WTC11 (cell line): ENCODE measurements around the gene GGCT. TPM values are rescaled to one million over a fixed set of nuclear protein-coding genes. Genes with fewer than 3 reads are reported as not detected.

Experiments
- ATAC-seq: fragments of 200-7000 bp; cut with Tn5 transposase; 2 replicates; pipeline ENCODE4 v1.10.0; 2021; ENCODE audit warnings: mild to moderate bottlenecking, moderate library complexity
- CTCF ChIA-PET: fragments of 300-600 bp; sonication (Branson Sonifier 250); formaldehyde crosslinking; loops from one replicate; lab custom pipeline; 2021; ENCODE audit warnings: antibody characterized with exemption; lab: Charles Lee
- POLR2A ChIA-PET: fragments of 350-600 bp; sonication (Branson Sonifier 250); formaldehyde crosslinking; loops from one replicate; lab custom pipeline; 2021; ENCODE audit warnings: antibody characterized with exemption; lab: Charles Lee
- DNase-seq: peaks from one replicate; pipeline ENCODE4 v3.0.0; 2021; ENCODE audit warnings: low spot score
- H3K27ac Mint-ChIP-seq: 2 replicates; pipeline ENCODE4 v1.8.0; 2021; ENCODE audit warnings: mixed read lengths
- H3K27me3 Mint-ChIP-seq: 2 replicates; pipeline ENCODE4 v1.8.0; 2021; ENCODE audit warnings: low read depth, mild to moderate bottlenecking, moderate library complexity, mixed read lengths
- H3K36me3 Mint-ChIP-seq: 2 replicates; pipeline ENCODE4 v1.8.0; 2021; ENCODE audit warnings: mixed read lengths
- H3K4me1 Mint-ChIP-seq: 2 replicates; pipeline ENCODE4 v1.8.0; 2022; ENCODE audit warnings: mixed read lengths
- H3K4me3 Mint-ChIP-seq: 2 replicates; pipeline ENCODE4 v1.8.0; 2021; ENCODE audit warnings: mild to moderate bottlenecking, moderate library complexity, mixed read lengths
- H3K9me3 Mint-ChIP-seq: 2 replicates; pipeline ENCODE4 v1.8.0; 2021; ENCODE audit warnings: mixed read lengths
- ETV6 ChIP-seq: sonication (generic); formaldehyde crosslinking; IDR thresholded peaks from 2 replicates; pipeline ENCODE4 v1.8.1; 2022; ENCODE audit warnings: mild to moderate bottlenecking, missing genetic modification reagents
- FOXJ3 ChIP-seq: sonication (generic); formaldehyde crosslinking; IDR thresholded peaks from 2 replicates; pipeline ENCODE4 v1.9.0; 2021; ENCODE audit warnings: missing genetic modification reagents, mild to moderate bottlenecking, borderline replicate concordance
- GABPB1 ChIP-seq: sonication (generic); formaldehyde crosslinking; IDR thresholded peaks from 2 replicates; pipeline ENCODE4 v1.8.1; 2023; ENCODE audit warnings: mild to moderate bottlenecking, missing genetic modification reagents
- KAT7 ChIP-seq: sonication (generic); formaldehyde crosslinking; IDR thresholded peaks from 2 replicates; pipeline ENCODE4 v1.8.1; 2023; ENCODE audit warnings: missing genetic modification reagents, mild to moderate bottlenecking, borderline replicate concordance
- NR2C2 ChIP-seq: sonication (generic); formaldehyde crosslinking; IDR thresholded peaks from 2 replicates; pipeline ENCODE4 v1.8.0; 2022; ENCODE audit warnings: mild to moderate bottlenecking, missing genetic modification reagents
- SOX15 ChIP-seq: fragments of 250-450 bp; sonication (Bioruptor Pico); IDR thresholded peaks from 2 replicates; pipeline ENCODE4 v1.9.0; 2021; ENCODE audit warnings: mild to moderate bottlenecking
- ZNF232 ChIP-seq: sonication (generic); formaldehyde crosslinking; IDR thresholded peaks from 2 replicates; pipeline ENCODE4 v1.8.0; 2022; ENCODE audit warnings: mild to moderate bottlenecking, missing genetic modification reagents
- total RNA-seq: library from RNA; stranded (reverse); gene quantifications from 3 replicates; pipeline ENCODE4 v1.2.3, GENCODE V29; 2021
- TF ChIP-seq, protein P1 (sequence below): fragments of 250-450 bp; sonication (Bioruptor Pico); IDR thresholded peaks from 2 replicates; pipeline ENCODE4 v1.9.0; 2021; ENCODE audit warnings: moderate library complexity, mild to moderate bottlenecking, inconsistent platforms, borderline replicate concordance
- TF ChIP-seq, protein P2 (sequence below): sonication (generic); formaldehyde crosslinking; IDR thresholded peaks from 2 replicates; pipeline ENCODE4 v1.8.0; 2022; ENCODE audit warnings: missing genetic modification reagents
- TF ChIP-seq, protein P3 (sequence below): fragments of 200-600 bp; IDR thresholded peaks from 2 replicates; pipeline ENCODE4 v1.8.0; 2022; ENCODE audit warnings: antibody characterized with exemption
- TF ChIP-seq, protein P4 (sequence below): fragments of 250-450 bp; sonication (Bioruptor Pico); IDR thresholded peaks from 2 replicates; pipeline ENCODE4 v2.1.2; 2022; ENCODE audit warnings: mild to moderate bottlenecking, moderate library complexity
- TF ChIP-seq, protein P5 (sequence below): sonication (generic); formaldehyde crosslinking; IDR thresholded peaks from 2 replicates; pipeline ENCODE4 v1.8.1; 2022; ENCODE audit warnings: low read depth, missing genetic modification reagents, borderline replicate concordance
- TF ChIP-seq, protein P6 (sequence below): sonication (generic); formaldehyde crosslinking; IDR thresholded peaks from 2 replicates; pipeline ENCODE4 v1.8.1; 2023; ENCODE audit warnings: mild to moderate bottlenecking, missing genetic modification reagents, moderate library complexity
- TF ChIP-seq, protein P7 (sequence below): sonication (generic); formaldehyde crosslinking; IDR thresholded peaks from 2 replicates; pipeline ENCODE4 v1.8.1; 2023; ENCODE audit warnings: mild to moderate bottlenecking, missing genetic modification reagents
- TF ChIP-seq, protein P8 (sequence below): sonication (generic); formaldehyde crosslinking; conservative IDR thresholded peaks from 2 replicates; pipeline ENCODE4 v1.8.1; 2022; ENCODE audit warnings: mild to moderate bottlenecking, missing genetic modification reagents
- TF ChIP-seq, protein P9 (sequence below): sonication (generic); formaldehyde crosslinking; IDR thresholded peaks from 2 replicates; pipeline ENCODE4 v1.8.0; 2023; ENCODE audit warnings: missing genetic modification reagents
- TF ChIP-seq, protein P10 (sequence below): sonication (generic); formaldehyde crosslinking; IDR thresholded peaks from 2 replicates; pipeline ENCODE4 v1.8.0; 2022; ENCODE audit warnings: mild to moderate bottlenecking, missing genetic modification reagents

Gene GGCT
- total RNA-seq, 1 experiment from 2014 or later = 95.4 TPM

DNA sequence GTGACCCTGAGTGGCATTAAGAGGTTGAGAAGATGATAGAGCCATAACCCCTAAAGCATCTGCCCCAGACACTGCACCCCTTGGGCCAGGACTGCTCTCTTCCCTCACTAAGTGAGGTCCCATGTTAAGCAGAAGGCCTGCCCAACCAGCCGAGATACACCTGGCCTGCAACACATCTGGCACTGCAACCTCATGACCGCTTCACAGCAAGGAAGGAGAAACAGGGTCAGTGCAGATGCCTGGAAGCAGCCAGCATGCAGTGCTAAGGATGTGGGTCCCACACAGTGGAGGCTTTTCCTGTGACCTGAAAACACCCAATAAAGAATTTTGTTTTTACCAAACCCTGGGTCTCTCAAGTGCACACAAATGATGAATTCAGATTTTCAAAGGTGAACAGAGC is 33.4 kb downstream of the GGCT start (continued):
- TF ChIP-seq, protein P1, sequence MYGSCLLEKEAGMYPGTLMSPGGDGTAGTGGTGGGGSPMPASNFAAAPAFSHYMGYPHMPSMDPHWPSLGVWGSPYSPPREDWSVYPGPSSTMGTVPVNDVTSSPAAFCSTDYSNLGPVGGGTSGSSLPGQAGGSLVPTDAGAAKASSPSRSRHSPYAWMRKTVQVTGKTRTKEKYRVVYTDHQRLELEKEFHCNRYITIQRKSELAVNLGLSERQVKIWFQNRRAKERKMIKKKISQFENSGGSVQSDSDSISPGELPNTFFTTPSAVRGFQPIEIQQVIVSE = no peak
- TF ChIP-seq GABPB1 (CRISPR knock-in tag) (no peak), ZNF232 (CRISPR knock-in tag) (no peak)
- TF ChIP-seq, protein P2, sequence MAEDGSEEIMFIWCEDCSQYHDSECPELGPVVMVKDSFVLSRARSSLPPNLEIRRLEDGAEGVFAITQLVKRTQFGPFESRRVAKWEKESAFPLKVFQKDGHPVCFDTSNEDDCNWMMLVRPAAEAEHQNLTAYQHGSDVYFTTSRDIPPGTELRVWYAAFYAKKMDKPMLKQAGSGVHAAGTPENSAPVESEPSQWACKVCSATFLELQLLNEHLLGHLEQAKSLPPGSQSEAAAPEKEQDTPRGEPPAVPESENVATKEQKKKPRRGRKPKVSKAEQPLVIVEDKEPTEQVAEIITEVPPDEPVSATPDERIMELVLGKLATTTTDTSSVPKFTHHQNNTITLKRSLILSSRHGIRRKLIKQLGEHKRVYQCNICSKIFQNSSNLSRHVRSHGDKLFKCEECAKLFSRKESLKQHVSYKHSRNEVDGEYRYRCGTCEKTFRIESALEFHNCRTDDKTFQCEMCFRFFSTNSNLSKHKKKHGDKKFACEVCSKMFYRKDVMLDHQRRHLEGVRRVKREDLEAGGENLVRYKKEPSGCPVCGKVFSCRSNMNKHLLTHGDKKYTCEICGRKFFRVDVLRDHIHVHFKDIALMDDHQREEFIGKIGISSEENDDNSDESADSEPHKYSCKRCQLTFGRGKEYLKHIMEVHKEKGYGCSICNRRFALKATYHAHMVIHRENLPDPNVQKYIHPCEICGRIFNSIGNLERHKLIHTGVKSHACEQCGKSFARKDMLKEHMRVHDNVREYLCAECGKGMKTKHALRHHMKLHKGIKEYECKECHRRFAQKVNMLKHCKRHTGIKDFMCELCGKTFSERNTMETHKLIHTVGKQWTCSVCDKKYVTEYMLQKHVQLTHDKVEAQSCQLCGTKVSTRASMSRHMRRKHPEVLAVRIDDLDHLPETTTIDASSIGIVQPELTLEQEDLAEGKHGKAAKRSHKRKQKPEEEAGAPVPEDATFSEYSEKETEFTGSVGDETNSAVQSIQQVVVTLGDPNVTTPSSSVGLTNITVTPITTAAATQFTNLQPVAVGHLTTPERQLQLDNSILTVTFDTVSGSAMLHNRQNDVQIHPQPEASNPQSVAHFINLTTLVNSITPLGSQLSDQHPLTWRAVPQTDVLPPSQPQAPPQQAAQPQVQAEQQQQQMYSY (CRISPR knock-in tag) = no peak
- TF ChIP-seq, all 79 proteins: peak for 0

DNA sequence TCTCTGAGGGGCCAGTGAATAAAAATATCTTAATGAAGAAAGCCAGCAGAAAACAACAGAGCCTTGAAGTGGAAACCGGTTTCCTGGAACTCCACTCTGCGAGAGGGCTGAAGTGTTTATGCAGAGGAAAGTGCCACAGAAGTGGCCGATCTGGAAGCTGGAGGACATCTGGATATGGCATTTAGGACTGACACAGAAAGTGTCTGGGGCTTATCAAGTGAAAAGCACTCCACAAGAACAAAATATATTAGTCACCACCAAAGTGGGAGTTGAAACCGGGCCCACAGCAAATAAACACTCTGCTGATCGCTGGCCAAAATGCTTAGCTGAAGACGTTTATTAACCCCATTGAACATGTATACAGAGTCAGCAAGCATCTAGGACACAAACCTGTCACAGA is 33.9 kb downstream of the GGCT start:
- Mint-ChIP-seq H3K27me3 (no peaks in the 10 kb centered on the region), H3K27ac (no peak overlapping the region), H3K4me1 (peaks cover 21% of the 10 kb centered on the region), H3K4me3 (no peak overlapping the region), H3K9me3 (no peaks in the 10 kb centered on the region), H3K36me3 (no peaks in the 10 kb centered on the region)
- no peak for DNase-seq
- ChIA-PET POLR2A (no interaction called here), CTCF (interaction anchor here (0.6 kb wide), 1 partner anchor 63 kb away, joined by 3 read pairs; no protein-coding TSS in a partner anchor)
- ATAC-seq = no peak
- TF ChIP-seq, protein P3, sequence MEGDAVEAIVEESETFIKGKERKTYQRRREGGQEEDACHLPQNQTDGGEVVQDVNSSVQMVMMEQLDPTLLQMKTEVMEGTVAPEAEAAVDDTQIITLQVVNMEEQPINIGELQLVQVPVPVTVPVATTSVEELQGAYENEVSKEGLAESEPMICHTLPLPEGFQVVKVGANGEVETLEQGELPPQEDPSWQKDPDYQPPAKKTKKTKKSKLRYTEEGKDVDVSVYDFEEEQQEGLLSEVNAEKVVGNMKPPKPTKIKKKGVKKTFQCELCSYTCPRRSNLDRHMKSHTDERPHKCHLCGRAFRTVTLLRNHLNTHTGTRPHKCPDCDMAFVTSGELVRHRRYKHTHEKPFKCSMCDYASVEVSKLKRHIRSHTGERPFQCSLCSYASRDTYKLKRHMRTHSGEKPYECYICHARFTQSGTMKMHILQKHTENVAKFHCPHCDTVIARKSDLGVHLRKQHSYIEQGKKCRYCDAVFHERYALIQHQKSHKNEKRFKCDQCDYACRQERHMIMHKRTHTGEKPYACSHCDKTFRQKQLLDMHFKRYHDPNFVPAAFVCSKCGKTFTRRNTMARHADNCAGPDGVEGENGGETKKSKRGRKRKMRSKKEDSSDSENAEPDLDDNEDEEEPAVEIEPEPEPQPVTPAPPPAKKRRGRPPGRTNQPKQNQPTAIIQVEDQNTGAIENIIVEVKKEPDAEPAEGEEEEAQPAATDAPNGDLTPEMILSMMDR = no peak
- no peak for TF ChIP-seq NR2C2
- TF ChIP-seq, protein P4, sequence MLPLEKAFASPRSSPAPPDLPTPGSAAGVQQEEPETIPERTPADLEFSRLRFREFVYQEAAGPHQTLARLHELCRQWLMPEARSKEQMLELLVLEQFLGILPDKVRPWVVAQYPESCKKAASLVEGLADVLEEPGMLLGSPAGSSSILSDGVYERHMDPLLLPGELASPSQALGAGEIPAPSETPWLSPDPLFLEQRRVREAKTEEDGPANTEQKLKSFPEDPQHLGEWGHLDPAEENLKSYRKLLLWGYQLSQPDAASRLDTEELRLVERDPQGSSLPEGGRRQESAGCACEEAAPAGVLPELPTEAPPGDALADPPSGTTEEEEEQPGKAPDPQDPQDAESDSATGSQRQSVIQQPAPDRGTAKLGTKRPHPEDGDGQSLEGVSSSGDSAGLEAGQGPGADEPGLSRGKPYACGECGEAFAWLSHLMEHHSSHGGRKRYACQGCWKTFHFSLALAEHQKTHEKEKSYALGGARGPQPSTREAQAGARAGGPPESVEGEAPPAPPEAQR (CRISPR knock-in tag) = no peak
- TF ChIP-seq ETV6 = no peak
- TF ChIP-seq ZNF232 (CRISPR knock-in tag) = no peak
- TF ChIP-seq, protein P5, sequence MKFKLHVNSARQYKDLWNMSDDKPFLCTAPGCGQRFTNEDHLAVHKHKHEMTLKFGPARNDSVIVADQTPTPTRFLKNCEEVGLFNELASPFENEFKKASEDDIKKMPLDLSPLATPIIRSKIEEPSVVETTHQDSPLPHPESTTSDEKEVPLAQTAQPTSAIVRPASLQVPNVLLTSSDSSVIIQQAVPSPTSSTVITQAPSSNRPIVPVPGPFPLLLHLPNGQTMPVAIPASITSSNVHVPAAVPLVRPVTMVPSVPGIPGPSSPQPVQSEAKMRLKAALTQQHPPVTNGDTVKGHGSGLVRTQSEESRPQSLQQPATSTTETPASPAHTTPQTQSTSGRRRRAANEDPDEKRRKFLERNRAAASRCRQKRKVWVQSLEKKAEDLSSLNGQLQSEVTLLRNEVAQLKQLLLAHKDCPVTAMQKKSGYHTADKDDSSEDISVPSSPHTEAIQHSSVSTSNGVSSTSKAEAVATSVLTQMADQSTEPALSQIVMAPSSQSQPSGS (CRISPR knock-in tag) = no peak
- TF ChIP-seq, protein P6, sequence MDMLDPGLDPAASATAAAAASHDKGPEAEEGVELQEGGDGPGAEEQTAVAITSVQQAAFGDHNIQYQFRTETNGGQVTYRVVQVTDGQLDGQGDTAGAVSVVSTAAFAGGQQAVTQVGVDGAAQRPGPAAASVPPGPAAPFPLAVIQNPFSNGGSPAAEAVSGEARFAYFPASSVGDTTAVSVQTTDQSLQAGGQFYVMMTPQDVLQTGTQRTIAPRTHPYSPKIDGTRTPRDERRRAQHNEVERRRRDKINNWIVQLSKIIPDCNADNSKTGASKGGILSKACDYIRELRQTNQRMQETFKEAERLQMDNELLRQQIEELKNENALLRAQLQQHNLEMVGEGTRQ (CRISPR knock-in tag) = no peak
- TF ChIP-seq, protein P7, sequence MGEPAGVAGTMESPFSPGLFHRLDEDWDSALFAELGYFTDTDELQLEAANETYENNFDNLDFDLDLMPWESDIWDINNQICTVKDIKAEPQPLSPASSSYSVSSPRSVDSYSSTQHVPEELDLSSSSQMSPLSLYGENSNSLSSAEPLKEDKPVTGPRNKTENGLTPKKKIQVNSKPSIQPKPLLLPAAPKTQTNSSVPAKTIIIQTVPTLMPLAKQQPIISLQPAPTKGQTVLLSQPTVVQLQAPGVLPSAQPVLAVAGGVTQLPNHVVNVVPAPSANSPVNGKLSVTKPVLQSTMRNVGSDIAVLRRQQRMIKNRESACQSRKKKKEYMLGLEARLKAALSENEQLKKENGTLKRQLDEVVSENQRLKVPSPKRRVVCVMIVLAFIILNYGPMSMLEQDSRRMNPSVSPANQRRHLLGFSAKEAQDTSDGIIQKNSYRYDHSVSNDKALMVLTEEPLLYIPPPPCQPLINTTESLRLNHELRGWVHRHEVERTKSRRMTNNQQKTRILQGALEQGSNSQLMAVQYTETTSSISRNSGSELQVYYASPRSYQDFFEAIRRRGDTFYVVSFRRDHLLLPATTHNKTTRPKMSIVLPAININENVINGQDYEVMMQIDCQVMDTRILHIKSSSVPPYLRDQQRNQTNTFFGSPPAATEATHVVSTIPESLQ (CRISPR knock-in tag) = no peak
- no peak for TF ChIP-seq KAT7 (CRISPR knock-in tag)
- TF ChIP-seq, protein P8, sequence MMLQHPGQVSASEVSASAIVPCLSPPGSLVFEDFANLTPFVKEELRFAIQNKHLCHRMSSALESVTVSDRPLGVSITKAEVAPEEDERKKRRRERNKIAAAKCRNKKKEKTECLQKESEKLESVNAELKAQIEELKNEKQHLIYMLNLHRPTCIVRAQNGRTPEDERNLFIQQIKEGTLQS (CRISPR knock-in tag) = no peak
- TF ChIP-seq SOX15 (CRISPR knock-in tag) = no peak
- TF ChIP-seq, protein P9, sequence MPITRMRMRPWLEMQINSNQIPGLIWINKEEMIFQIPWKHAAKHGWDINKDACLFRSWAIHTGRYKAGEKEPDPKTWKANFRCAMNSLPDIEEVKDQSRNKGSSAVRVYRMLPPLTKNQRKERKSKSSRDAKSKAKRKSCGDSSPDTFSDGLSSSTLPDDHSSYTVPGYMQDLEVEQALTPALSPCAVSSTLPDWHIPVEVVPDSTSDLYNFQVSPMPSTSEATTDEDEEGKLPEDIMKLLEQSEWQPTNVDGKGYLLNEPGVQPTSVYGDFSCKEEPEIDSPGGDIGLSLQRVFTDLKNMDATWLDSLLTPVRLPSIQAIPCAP (CRISPR knock-in tag) = no peak
- no peak for TF ChIP-seq FOXJ3 (CRISPR knock-in tag)
- TF ChIP-seq, protein P10, sequence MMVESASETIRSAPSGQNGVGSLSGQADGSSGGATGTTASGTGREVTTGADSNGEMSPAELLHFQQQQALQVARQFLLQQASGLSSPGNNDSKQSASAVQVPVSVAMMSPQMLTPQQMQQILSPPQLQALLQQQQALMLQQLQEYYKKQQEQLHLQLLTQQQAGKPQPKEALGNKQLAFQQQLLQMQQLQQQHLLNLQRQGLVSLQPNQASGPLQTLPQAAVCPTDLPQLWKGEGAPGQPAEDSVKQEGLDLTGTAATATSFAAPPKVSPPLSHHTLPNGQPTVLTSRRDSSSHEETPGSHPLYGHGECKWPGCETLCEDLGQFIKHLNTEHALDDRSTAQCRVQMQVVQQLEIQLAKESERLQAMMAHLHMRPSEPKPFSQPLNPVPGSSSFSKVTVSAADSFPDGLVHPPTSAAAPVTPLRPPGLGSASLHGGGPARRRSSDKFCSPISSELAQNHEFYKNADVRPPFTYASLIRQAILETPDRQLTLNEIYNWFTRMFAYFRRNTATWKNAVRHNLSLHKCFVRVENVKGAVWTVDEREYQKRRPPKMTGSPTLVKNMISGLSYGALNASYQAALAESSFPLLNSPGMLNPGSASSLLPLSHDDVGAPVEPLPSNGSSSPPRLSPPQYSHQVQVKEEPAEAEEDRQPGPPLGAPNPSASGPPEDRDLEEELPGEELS = no peak
